Measurements from ENCODE around the gene HTRA1.

DNA sequence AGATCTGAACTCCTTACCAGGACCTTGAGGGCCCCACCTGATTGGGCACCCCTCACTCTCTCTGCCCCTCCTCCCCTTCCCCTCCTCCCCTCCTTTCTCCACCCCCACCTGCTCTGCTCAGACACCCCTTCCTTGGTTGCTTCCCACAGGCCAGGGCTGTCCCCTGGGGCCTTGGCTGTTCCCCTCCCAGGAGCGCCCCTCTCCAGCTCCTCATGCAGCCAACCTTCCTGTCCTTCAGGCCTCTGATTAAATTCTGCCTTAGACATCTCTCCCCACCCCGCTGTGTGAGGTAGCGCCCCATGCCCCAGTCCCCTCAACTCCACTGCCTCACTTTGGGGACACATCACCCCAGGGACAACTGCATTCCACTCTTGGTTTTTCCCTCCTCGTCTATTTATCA lies 32.4 kb downstream of the HTRA1 start:
- TF ChIP-seq RAD21 (conservative IDR thresholded peaks at IDR 0.05) (no peak), CTCF (IDR thresholded peaks at IDR 0.05; ENCODE audit: poor library complexity, severe bottlenecking) (no peak)
